Ovary (tissue), 3 donors: Measurements from ENCODE around the gene PAK3.

Source experiments
- CTCF ChIP-seq, 3 donors: fragments of 450-650 bp in 2 of 3; fragments of 200-600 bp in 1 of 3; IDR thresholded peaks; one replicate each; pipeline versions ENCODE4 v1.5.1 to v1.8.0; 2016 to 2022; ENCODE audit warnings: antibody characterized with exemption in 3 of 3, mild to moderate bottlenecking in 1 of 3
- EP300 ChIP-seq: sonication (generic); formaldehyde crosslinking; IDR thresholded peaks from one replicate; pipeline ENCODE4 v1.6.1; 2017; ENCODE audit warnings: antibody characterized with exemption
- donor health status: DM: no; HTN: no; CAD: no.

GRCh38 chrX:111101580-111101979 lies 5.6 kb downstream of the PAK3 start:
- TF ChIP-seq CTCF (IDR thresholded peaks at IDR 0.05) (no peak), EP300 (no peak)
